ENCODE measurements around the gene DMGDH.

The DMGDH gene

DNA sequence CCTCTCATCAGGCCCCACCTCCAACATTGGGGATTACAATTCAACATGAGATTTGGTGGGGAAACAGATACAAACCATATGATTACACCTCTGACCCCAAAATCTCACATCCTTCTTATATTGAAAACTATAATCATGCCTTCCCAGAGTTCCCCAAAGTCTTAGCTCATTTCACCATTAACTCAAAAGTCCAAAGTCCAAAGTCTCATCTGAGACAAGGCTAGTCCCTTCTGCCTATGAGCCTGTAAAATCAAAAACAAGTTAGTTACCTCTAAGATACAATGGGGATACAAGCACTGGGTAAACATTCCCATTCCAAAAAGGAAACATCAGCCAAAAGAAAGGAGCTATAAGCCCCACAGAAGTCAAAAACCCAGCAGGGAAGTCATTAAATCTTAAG is 57.6 kb downstream of the DMGDH start:
- DNase-seq (ENCODE audit: low spot score): no peak
- TF ChIP-seq, protein P1, sequence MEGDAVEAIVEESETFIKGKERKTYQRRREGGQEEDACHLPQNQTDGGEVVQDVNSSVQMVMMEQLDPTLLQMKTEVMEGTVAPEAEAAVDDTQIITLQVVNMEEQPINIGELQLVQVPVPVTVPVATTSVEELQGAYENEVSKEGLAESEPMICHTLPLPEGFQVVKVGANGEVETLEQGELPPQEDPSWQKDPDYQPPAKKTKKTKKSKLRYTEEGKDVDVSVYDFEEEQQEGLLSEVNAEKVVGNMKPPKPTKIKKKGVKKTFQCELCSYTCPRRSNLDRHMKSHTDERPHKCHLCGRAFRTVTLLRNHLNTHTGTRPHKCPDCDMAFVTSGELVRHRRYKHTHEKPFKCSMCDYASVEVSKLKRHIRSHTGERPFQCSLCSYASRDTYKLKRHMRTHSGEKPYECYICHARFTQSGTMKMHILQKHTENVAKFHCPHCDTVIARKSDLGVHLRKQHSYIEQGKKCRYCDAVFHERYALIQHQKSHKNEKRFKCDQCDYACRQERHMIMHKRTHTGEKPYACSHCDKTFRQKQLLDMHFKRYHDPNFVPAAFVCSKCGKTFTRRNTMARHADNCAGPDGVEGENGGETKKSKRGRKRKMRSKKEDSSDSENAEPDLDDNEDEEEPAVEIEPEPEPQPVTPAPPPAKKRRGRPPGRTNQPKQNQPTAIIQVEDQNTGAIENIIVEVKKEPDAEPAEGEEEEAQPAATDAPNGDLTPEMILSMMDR (IDR thresholded peaks at IDR 0.05; ENCODE audit: borderline replicate concordance, control extremely low read depth, extremely low read depth, insufficient read depth, missing control alignments): no peak
- in situ Hi-C loops (cut with MboI; ENCODE audit: low sequenced_read_pairs, unreplicated experiment): no loop called here

DNA sequence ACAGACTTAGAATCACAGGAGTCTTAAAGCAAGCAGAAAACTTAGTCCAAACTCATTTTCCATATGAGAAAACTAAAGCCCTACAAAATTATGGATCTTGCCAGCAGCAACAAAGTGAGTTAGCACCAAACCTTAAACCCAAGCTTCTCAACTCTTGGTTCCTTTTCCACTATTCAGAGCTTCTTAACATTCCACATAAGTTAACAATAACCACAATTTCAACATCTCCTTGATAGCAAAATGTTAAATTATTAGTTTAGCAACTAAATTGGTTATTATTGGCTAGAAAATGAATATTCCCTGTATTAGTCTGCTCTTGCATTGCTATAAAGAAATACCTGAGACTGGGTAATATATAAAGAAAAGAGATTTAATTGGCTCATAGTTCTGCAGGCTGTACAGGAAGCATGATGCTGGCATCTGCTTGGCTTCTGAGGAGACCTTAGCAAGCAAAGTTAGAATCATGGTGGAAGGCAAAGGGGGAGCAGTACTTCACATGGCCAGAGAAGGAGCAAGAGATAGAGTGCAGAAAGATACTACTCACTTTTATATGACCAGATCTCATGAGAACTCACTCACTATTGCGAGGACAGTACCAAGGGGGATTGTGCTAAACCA is 58.1 kb downstream of the DMGDH start:
- in situ Hi-C loops (cut with MboI; ENCODE audit: low sequenced_read_pairs, unreplicated experiment): no loop called here
- TF ChIP-seq, protein P1 (IDR thresholded peaks at IDR 0.05; ENCODE audit: borderline replicate concordance, control extremely low read depth, extremely low read depth, insufficient read depth, missing control alignments): no peak
- no peak for DNase-seq (ENCODE audit: low spot score)

DNA sequence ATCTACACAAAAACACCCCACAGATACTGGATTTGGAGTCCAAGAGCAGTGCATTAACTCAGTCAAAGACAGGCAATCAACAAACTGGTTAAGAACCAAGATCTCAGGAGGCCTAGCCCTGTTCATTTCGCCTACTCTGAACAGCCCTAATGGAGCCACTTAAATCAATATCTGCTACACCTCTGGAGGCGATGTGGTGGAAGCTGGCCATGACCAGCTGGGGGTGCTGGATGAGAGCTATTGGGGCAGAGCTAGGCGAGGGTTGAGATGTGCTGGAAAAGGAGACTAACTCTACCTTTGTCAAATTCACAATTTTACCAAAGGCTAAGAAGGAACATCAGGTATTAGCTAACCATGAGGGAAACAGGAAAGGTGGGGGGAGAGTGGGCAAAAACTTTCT is 61.1 kb downstream of the DMGDH start:
- TF ChIP-seq, protein P1 (IDR thresholded peaks at IDR 0.05; ENCODE audit: borderline replicate concordance, control extremely low read depth, extremely low read depth, insufficient read depth, missing control alignments): no peak
- no peak for DNase-seq (ENCODE audit: low spot score)
- in situ Hi-C loops (cut with MboI; ENCODE audit: low sequenced_read_pairs, unreplicated experiment): no loop called here

DNA sequence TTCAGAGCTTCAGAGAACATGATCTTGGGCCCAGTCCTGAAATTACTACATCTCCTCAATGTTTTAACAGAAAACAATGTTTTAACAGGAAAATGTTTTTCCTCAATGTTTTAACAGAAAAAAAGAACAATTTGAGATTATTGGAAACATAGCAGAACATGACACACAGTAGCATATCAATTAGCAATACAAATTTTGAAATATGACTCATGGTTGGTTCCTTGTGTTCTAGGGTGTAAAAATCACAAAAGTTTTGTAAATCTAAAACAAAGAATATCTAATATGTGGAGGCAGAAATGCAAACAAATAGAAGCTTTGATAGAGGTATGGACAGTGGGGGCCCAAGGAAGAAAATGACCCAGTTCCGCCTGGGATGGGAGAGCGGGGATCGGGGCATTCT is 61.6 kb downstream of the DMGDH start:
- in situ Hi-C loops (cut with MboI; ENCODE audit: low sequenced_read_pairs, unreplicated experiment): no loop called here
- TF ChIP-seq, protein P1 (IDR thresholded peaks at IDR 0.05; ENCODE audit: borderline replicate concordance, control extremely low read depth, extremely low read depth, insufficient read depth, missing control alignments): no peak
- DNase-seq (ENCODE audit: low spot score): no peak

DNA sequence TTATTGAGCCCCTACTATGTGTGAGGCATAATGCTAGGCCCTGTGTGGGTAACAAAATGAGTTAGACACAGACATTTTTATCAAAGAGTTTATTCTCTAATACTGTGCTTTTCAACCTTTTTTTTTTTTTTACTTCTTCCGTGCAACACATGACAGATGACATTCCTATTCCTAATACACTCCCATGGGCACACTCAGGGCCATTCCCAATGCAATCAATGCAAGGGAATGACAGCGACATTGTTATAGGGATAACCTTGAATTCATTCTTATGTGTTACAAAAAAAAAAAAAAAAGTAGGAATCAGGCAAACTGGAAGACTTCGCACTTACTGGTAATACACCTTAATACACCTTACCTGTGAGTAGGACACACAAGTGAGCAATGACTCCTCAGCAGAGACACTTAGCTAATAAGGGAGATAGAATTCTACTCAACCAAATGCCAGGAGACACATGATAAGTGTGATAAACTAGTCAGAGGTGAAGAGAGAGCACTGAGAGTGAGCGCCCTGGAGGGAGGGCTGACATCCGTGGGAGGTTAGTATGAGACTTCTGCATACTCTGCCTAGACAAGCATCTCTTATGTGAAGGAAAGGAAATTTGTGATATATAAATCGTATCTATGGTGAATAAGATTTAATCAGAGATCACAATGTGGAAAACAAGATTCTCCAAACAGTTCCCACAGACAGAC is 63.4 kb downstream of the DMGDH start:
- TF ChIP-seq, protein P1 (IDR thresholded peaks at IDR 0.05; ENCODE audit: borderline replicate concordance, control extremely low read depth, extremely low read depth, insufficient read depth, missing control alignments): no peak
- DNase-seq (ENCODE audit: low spot score): no peak
- in situ Hi-C loops (cut with MboI; ENCODE audit: low sequenced_read_pairs, unreplicated experiment): no loop called here

DNA sequence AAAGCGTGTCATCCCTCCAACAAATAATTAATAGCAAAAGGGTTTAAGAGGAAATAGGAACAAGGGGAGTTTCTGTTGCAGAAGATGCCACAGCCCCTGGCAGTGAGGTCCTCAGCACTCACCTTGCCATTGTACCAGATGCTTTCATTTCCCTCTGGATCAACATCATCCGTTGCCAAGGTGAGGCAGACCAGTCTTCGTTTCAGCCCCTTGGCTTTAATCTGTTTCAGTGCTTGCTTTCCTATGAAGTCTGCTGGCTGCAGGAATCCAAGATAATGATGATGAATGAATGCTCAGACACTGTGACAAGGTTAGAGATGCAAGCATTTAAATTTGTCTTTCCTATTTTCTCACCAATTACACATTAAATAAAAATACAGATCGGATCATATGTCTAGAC is 64.3 kb downstream of the DMGDH start:
- in situ Hi-C loops (cut with MboI; ENCODE audit: low sequenced_read_pairs, unreplicated experiment): no loop called here
- no peak for DNase-seq (ENCODE audit: low spot score)
- TF ChIP-seq, protein P1 (IDR thresholded peaks at IDR 0.05; ENCODE audit: borderline replicate concordance, control extremely low read depth, extremely low read depth, insufficient read depth, missing control alignments): no peak

All from GM13976 (cell line).